Natural killer cell (primary cell): ENCODE results near the gene ZNF80. TPM values are rescaled to one million over a fixed set of nuclear protein-coding genes. Genes with fewer than 3 reads are reported as not detected.

Source experiments
- ATAC-seq, 3 donors: fragments of 150-1000 bp in 2 of 3; fragments of 200-7000 bp in 1 of 3; cut with Tn5 transposase; 1 replicate in 1 of 3; 2 replicates in 2 of 3; pipeline ENCODE4 v1.10.0; 2021; ENCODE audit warnings: mild to moderate bottlenecking in 2 of 3, moderate library complexity in 2 of 3
- DNase-seq, 2 donors: peaks; one replicate each; pipeline versions ENCODE4 v3.0.0 to v3.0.0-alpha.2; 2013 to 2021; ENCODE audit warnings: mixed read lengths in 1 of 2
- H3K27ac ChIP-seq: one replicate; pipeline ENCODE4 v1.5.1; 2013; ENCODE audit warnings: mild to moderate bottlenecking, low read length
- H3K27me3 ChIP-seq: one replicate; pipeline ENCODE4 v1.6.1; 2013; ENCODE audit warnings: low read length; ENCODE audit not compliant: control insufficient read depth, insufficient read depth
- H3K36me3 ChIP-seq: one replicate; pipeline ENCODE4 v1.6.1; 2013; ENCODE audit warnings: low read length; ENCODE audit not compliant: control insufficient read depth, insufficient read depth
- H3K4me1 ChIP-seq: one replicate; pipeline ENCODE4 v1.6.1; 2013; ENCODE audit warnings: low read length; ENCODE audit not compliant: control insufficient read depth, insufficient read depth
- H3K4me3 ChIP-seq: one replicate; pipeline ENCODE4 v1.5.1; 2013; ENCODE audit warnings: low read length
- H3K9me3 ChIP-seq: one replicate; pipeline ENCODE4 v1.6.1; 2013; ENCODE audit warnings: low read length; ENCODE audit not compliant: control insufficient read depth, insufficient read depth
- H3K27ac Mint-ChIP-seq, 2 donors: one replicate each; pipeline ENCODE4 v1.8.0; 2022; ENCODE audit warnings: mild to moderate bottlenecking in 2 of 2, mixed read lengths in 2 of 2, moderate library complexity in 1 of 2
- H3K27me3 Mint-ChIP-seq, 2 donors: one replicate each; pipeline ENCODE4 v1.8.0; 2022; ENCODE audit warnings: low read depth in 2 of 2, mixed read lengths in 2 of 2
- H3K36me3 Mint-ChIP-seq: one replicate; pipeline ENCODE4 v1.8.0; 2022; ENCODE audit warnings: mixed read lengths
- H3K4me1 Mint-ChIP-seq, 2 donors: one replicate each; pipeline ENCODE4 v1.8.0; 2022; ENCODE audit warnings: mixed read lengths in 2 of 2
- H3K4me3 Mint-ChIP-seq: one replicate; pipeline ENCODE4 v1.8.0; 2022; ENCODE audit warnings: mild to moderate bottlenecking, moderate library complexity, mixed read lengths
- H3K9me3 Mint-ChIP-seq, 2 donors: one replicate each; pipeline ENCODE4 v1.8.0; 2022; ENCODE audit warnings: mixed read lengths in 2 of 2
- CTCF ChIP-seq: fragments of 200-600 bp; IDR thresholded peaks from one replicate; pipeline ENCODE4 v1.8.0; 2022; ENCODE audit warnings: antibody characterized with exemption
- WGBS: methylation state at CpG from one replicate; pipeline ENCODE4 v1.1.7; 2013; ENCODE audit warnings: missing lambda C conversion rate; ENCODE audit not compliant: insufficient coverage; 5-methylcytosine and 5-hydroxymethylcytosine counted together
- intact Hi-C: fragments of 100-400 bp; cut with micrococcal nuclease; formaldehyde crosslinking; loops from one replicate; pipeline ENCODE4 v1.14.2; 2022
- total RNA-seq, 4 donors: library from RNA; stranded (reverse); fragments of 120-200 nt in 1 of 4; gene quantifications; one replicate each; pipeline versions ENCODE4 v1.2.3 to v1.2.4, GENCODE V29; 2013 to 2022

Gene ZNF80
- total RNA-seq, 3 donors from 2014 or later (not counting 1 experiment from before 2014, with no cell fraction given) = 0.48 to 2.3 (median 2.1) TPM

GRCh38 chr3:114205541-114205940 is 31.8 kb downstream of the ZNF80 start:
- no peak for TF ChIP-seq CTCF
- intact Hi-C loops = no loop called here

DNA sequence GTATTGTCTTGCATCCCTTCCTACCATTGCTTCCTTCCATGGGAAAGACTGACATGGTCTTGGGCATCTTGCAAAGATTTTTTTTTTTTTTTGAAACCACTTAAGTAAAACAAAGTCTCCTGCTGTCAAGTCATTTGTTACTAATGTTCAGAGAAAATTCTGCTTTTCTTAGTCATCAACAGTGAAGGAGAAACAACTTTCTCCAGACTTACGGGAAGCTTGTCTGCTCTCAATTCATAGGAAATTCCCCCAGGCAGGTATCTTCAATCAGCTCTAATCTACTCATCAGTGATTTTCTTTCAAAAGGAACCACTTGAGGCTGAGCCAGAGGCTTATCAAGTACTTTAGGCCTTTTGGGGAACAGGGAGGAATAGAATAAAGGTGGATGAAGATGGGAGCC is 42.6 kb downstream of the ZNF80 start:
- Histone ChIP-seq H3K9me3 (no peaks in the 10 kb centered on the region), H3K4me1 (no peaks in the 10 kb centered on the region), H3K36me3 (no peaks in the 10 kb centered on the region), H3K27ac (no peak overlapping the region), H3K4me3 (no peak overlapping the region), H3K27me3 (no peaks in the 10 kb centered on the region)
- H3K4me1 Mint-ChIP-seq = no peaks in the 10 kb centered on the region
- WGBS = 100% methylated on average over 1 of the region's 1 CpG
- no peak for TF ChIP-seq CTCF
- H3K36me3 Mint-ChIP-seq = no peaks in the 10 kb centered on the region
- DNase-seq (no peak), ATAC-seq (no peak)
- no peak overlapping the region for H3K4me3 Mint-ChIP-seq
- no peaks in the 10 kb centered on the region for H3K9me3 Mint-ChIP-seq
- H3K27me3 Mint-ChIP-seq = no peaks in the 10 kb centered on the region
- H3K27ac Mint-ChIP-seq = no peak overlapping the region
- intact Hi-C loops = no loop called here

More at GRCh38 chr3:114205541-114205940, 31.8 kb downstream of the ZNF80 start:
- Histone ChIP-seq H3K27ac (no peak overlapping the region), H3K9me3 (no peaks in the 10 kb centered on the region), H3K4me1 (no peaks in the 10 kb centered on the region), H3K27me3 (no peaks in the 10 kb centered on the region), H3K4me3 (no peak overlapping the region), H3K36me3 (no peaks in the 10 kb centered on the region)
- DNase-seq (no peak), ATAC-seq (no peak)
- Mint-ChIP-seq H3K27me3 (no peaks in the 10 kb centered on the region), H3K27ac (no peak overlapping the region), H3K9me3 (no peaks in the 10 kb centered on the region), H3K36me3 (no peaks in the 10 kb centered on the region), H3K4me1 (no peaks in the 10 kb centered on the region), H3K4me3 (no peak overlapping the region)
- 100% methylated on average over 1 of the region's 2 CpGs for WGBS

DNA sequence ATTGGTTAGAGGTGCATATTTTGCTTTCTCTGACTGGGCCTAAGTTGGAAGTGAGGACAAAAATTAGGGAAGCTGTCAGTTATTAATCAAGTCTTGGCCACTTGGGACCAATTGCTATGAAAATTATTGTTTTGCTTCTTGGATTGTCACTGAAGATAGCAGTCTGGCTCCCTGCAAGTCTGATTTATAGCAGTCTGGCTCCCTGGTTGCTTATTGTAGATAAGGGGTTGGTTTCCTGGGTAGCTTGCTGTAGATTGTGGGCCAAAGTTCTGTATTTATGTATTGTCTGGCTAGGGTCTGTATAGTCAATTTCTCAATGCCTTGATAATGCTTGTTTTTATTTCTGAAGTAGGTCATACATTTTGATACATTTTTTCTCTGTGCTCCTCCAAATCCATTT is 45.2 kb downstream of the ZNF80 start:
- Histone ChIP-seq H3K4me1 (no peaks in the 10 kb centered on the region), H3K27me3 (no peaks in the 10 kb centered on the region), H3K36me3 (no peaks in the 10 kb centered on the region), H3K27ac (no peak overlapping the region), H3K9me3 (no peaks in the 10 kb centered on the region), H3K4me3 (no peak overlapping the region)
- Mint-ChIP-seq H3K36me3 (no peaks in the 10 kb centered on the region), H3K27ac (no peak overlapping the region), H3K27me3 (no peaks in the 10 kb centered on the region), H3K9me3 (no peaks in the 10 kb centered on the region), H3K4me1 (peaks cover 0 to 4% of the 10 kb centered on the region in 2 donors), H3K4me3 (no peak overlapping the region)
- DNase-seq (no peak), ATAC-seq (no peak)
- TF ChIP-seq CTCF = no peak
- intact Hi-C loops = no loop called here

DNA sequence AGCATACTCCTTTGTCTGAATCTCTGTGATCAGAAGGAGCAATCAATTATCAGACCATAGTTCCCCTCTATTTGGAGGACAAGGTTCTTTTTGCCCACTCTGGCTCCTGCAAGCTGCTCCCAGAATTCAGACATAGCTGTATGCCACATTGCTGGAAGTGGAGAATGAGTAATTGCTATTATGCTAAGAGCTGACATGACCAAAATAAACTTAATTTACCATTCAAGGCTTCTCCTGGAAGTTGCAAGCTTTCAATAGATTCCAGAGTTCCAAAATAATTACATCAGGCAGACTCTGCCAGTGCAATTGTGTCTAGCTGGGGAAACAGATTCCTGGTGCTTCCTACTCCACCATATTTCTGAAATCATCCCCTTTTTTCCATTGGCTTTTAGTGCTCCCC is 50.9 kb downstream of the ZNF80 start:
- Histone ChIP-seq H3K4me1 (no peaks in the 10 kb centered on the region), H3K9me3 (peaks cover 3% of the 10 kb centered on the region), H3K27ac (no peak overlapping the region), H3K4me3 (no peak overlapping the region), H3K27me3 (no peaks in the 10 kb centered on the region), H3K36me3 (no peaks in the 10 kb centered on the region)
- Mint-ChIP-seq H3K4me1 (peaks cover 0 to 4% of the 10 kb centered on the region in 2 donors), H3K27ac (no peak overlapping the region), H3K27me3 (peaks cover 0 to 19% of the 10 kb centered on the region in 2 donors), H3K4me3 (no peak overlapping the region), H3K36me3 (peaks cover 16% of the 10 kb centered on the region), H3K9me3 (peaks cover 2 to 6% of the 10 kb centered on the region in 2 donors)
- TF ChIP-seq CTCF = no peak
- DNase-seq = no peak
- no peak for ATAC-seq
- intact Hi-C loops = no loop called here
